ENCODE measurements around the gene GPR160. TPM values are rescaled to one million over a fixed set of nuclear protein-coding genes. Genes with fewer than 3 reads are reported as not detected.
"Not testable (repeated sequence)": the region's sequence is repeated elsewhere in the genome, so short reads cannot be mapped to it uniquely, and the experiment has no call there.

GPR160 gene
- total RNA-seq, 5 donors from 2014 or later (not counting 1 experiment from before 2014, with no cell fraction given) = 4.3 to 8.4 (median 5.9) TPM

GRCh38 chr3:170107941-170108340 lies 70.1 kb downstream of the GPR160 start:
- Mint-ChIP-seq H3K9me3 (no peaks in the 10 kb centered on the region), H3K4me1 (peaks cover 29 to 30% (median 29%) of the 10 kb centered on the region in 3 donors), H3K27me3 (no peaks in the 10 kb centered on the region), H3K4me3 (no peak overlapping the region), H3K36me3 (peaks cover 32% of the 10 kb centered on the region), H3K27ac (peak overlapping the region in 1 of 2 donors; percentile 11)
- no peak for ATAC-seq (replicated peaks in 1 of 4)
- Histone ChIP-seq H3K36me3 (ENCODE audit: control insufficient read depth in 2 of 2, extremely low read depth in 1 of 2, insufficient read depth in 1 of 2, low read length in 1 of 2) (peaks cover 4 to 42% of the 10 kb centered on the region in 2 donors), H3K27ac (ENCODE audit: low read length) (no peak overlapping the region), H3K9me3 (no peaks in the 10 kb centered on the region), H3K4me3 (ENCODE audit: control insufficient read depth in 1 of 2, extremely low read depth in 1 of 2, low read length in 1 of 2) (no peak overlapping the region), H3K4me1 (ENCODE audit: control insufficient read depth in 1 of 2, extremely low read depth in 1 of 2, insufficient read depth in 2 of 2, low read length in 2 of 2) (peaks cover 0 to 10% of the 10 kb centered on the region in 2 experiments), H3K27me3 (replicated peaks in 1 of 2; ENCODE audit: control insufficient read depth in 2 of 2, extremely low read depth in 1 of 2, insufficient read depth in 2 of 2, low read length in 1 of 2) (no peaks in the 10 kb centered on the region)
- ChIA-PET POLR2A (no interaction called here), CTCF (interaction anchor here in 1 of 2 donors (0.7 kb wide), 1 partner anchor 10 kb away, joined by 4 read pairs; no protein-coding TSS in a partner anchor)
- no peak for DNase-seq
- WGBS (ENCODE audit: insufficient coverage) = no CpG with 5 or more reads among the region's 1 CpG

DNA sequence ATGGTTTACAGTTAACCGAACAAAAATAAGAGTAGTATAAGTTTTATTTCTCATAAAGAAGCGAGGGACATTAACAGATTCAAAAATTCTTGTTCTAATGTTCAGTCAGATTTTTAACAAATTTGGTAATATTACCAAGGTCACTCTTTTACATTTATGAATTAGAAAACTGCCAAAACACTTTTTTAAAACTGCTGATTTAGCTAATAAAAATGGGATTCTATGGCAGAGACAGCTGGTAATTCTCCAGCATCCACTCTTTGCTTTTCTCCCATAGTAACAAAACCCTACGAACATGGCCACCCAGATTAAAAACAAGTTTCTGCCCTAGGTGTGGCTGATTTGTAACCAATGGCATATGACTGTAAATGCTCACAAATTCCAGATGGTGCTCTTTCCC lies 71.2 kb downstream of the GPR160 start:
- WGBS (ENCODE audit: insufficient coverage) = no CpG with 5 or more reads among the region's 3 CpGs
- Mint-ChIP-seq H3K9me3 (no peaks in the 10 kb centered on the region), H3K4me3 (no peak overlapping the region), H3K27ac (peak overlapping the region in 1 of 2 donors; percentile 20), H3K36me3 (peaks cover 36% of the 10 kb centered on the region), H3K27me3 (no peaks in the 10 kb centered on the region), H3K4me1 (peaks cover 29 to 30% (median 29%) of the 10 kb centered on the region in 3 donors)
- DNase-seq (no peak), ATAC-seq (replicated peaks in 1 of 4) (no peak)
- peaks cover 0 to 10% of the 10 kb centered on the region in 2 experiments for H3K4me1 ChIP-seq (ENCODE audit: control insufficient read depth in 1 of 2, extremely low read depth in 1 of 2, insufficient read depth in 2 of 2, low read length in 2 of 2)
- H3K4me3 ChIP-seq (ENCODE audit: control insufficient read depth in 1 of 2, extremely low read depth in 1 of 2, low read length in 1 of 2) = no peak overlapping the region
- H3K27ac ChIP-seq (ENCODE audit: low read length) = no peak overlapping the region
- peaks cover 4 to 46% of the 10 kb centered on the region in 2 donors for H3K36me3 ChIP-seq (ENCODE audit: control insufficient read depth in 2 of 2, extremely low read depth in 1 of 2, insufficient read depth in 1 of 2, low read length in 1 of 2)
- ChIA-PET POLR2A (no interaction called here), CTCF (no interaction called here)
- no peaks in the 10 kb centered on the region for H3K9me3 ChIP-seq
- no peaks in the 10 kb centered on the region for H3K27me3 ChIP-seq (replicated peaks in 1 of 2; ENCODE audit: control insufficient read depth in 2 of 2, extremely low read depth in 1 of 2, insufficient read depth in 2 of 2, low read length in 1 of 2)

- Mint-ChIP-seq H3K4me3 (no peak overlapping the region), H3K9me3 (no peaks in the 10 kb centered on the region), H3K27me3 (no peaks in the 10 kb centered on the region), H3K36me3 (peaks cover 35% of the 10 kb centered on the region), H3K27ac (peak overlapping the region; percentile 71 to 82), H3K4me1 (peaks cover 27 to 30% (median 29%) of the 10 kb centered on the region in 3 donors)
- ATAC-seq (replicated peaks in 1 of 4) (no peak), DNase-seq (no peak)
- ChIA-PET POLR2A (no interaction called here), CTCF (no interaction called here)
- WGBS (ENCODE audit: insufficient coverage) = 72% methylated on average over 2 of the region's 2 CpGs
- no peaks in the 10 kb centered on the region for H3K27me3 ChIP-seq (replicated peaks in 1 of 2; ENCODE audit: control insufficient read depth in 2 of 2, extremely low read depth in 1 of 2, insufficient read depth in 2 of 2, low read length in 1 of 2)
- H3K4me3 ChIP-seq (ENCODE audit: control insufficient read depth in 1 of 2, extremely low read depth in 1 of 2, low read length in 1 of 2) = no peak overlapping the region
- H3K9me3 ChIP-seq = no peaks in the 10 kb centered on the region
- H3K36me3 ChIP-seq (ENCODE audit: control insufficient read depth in 2 of 2, extremely low read depth in 1 of 2, insufficient read depth in 1 of 2, low read length in 1 of 2) = peaks cover 4 to 45% of the 10 kb centered on the region in 2 donors
- no peak overlapping the region for H3K27ac ChIP-seq (ENCODE audit: low read length)
- peaks cover 0 to 10% of the 10 kb centered on the region in 2 experiments for H3K4me1 ChIP-seq (ENCODE audit: control insufficient read depth in 1 of 2, extremely low read depth in 1 of 2, insufficient read depth in 2 of 2, low read length in 2 of 2)
These were observed 71.9 kb downstream of the GPR160 start for GRCh38 chr3:170109579-170110293.

GRCh38 chr3:170111147-170111771 lies 73.5 kb downstream of the GPR160 start:
- no peaks in the 10 kb centered on the region for H3K27me3 ChIP-seq (replicated peaks in 1 of 2; ENCODE audit: control insufficient read depth in 2 of 2, extremely low read depth in 1 of 2, insufficient read depth in 2 of 2, low read length in 1 of 2)
- H3K4me3 ChIP-seq (ENCODE audit: control insufficient read depth in 1 of 2, extremely low read depth in 1 of 2, low read length in 1 of 2) = no peak overlapping the region
- peaks cover 0 to 53% of the 10 kb centered on the region in 2 donors for H3K36me3 ChIP-seq (ENCODE audit: control insufficient read depth in 2 of 2, extremely low read depth in 1 of 2, insufficient read depth in 1 of 2, low read length in 1 of 2)
- H3K27me3 Mint-ChIP-seq = no peaks in the 10 kb centered on the region
- ATAC-seq (replicated peaks in 1 of 4) (no peak), DNase-seq (no peak)
- H3K4me1 Mint-ChIP-seq = peaks cover 27 to 30% (median 29%) of the 10 kb centered on the region in 3 donors
- peaks cover 40% of the 10 kb centered on the region for H3K36me3 Mint-ChIP-seq
- H3K4me3 Mint-ChIP-seq = no peak overlapping the region
- peak overlapping the region in 1 of 2 donors; percentile 62 for H3K27ac Mint-ChIP-seq
- ChIA-PET CTCF (interaction anchor here in 1 of 2 donors (0.6 kb wide), 3 partner anchors 31 to 1141 kb away, joined by 3 read pairs; no protein-coding TSS in a partner anchor), POLR2A (no interaction called here)
- H3K4me1 ChIP-seq (ENCODE audit: control insufficient read depth in 1 of 2, extremely low read depth in 1 of 2, insufficient read depth in 2 of 2, low read length in 2 of 2) = peaks cover 0 to 10% of the 10 kb centered on the region in 2 experiments
- H3K9me3 ChIP-seq = no peaks in the 10 kb centered on the region
- 85% methylated on average over 7 of the region's 9 CpGs for WGBS (ENCODE audit: insufficient coverage)
- H3K27ac ChIP-seq (ENCODE audit: low read length) = no peak overlapping the region
- no peaks in the 10 kb centered on the region for H3K9me3 Mint-ChIP-seq

- Mint-ChIP-seq H3K4me1 (peaks cover 18 to 21% (median 20%) of the 10 kb centered on the region in 3 donors), H3K36me3 (peaks cover 36% of the 10 kb centered on the region)
- ATAC-seq (replicated peaks in 1 of 4); H3K27me3 ChIP-seq (replicated peaks in 1 of 2; ENCODE audit: control insufficient read depth in 2 of 2, extremely low read depth in 1 of 2, insufficient read depth in 2 of 2, low read length in 1 of 2); H3K4me3 Mint-ChIP-seq; H3K4me3 ChIP-seq (ENCODE audit: control insufficient read depth in 1 of 2, extremely low read depth in 1 of 2, low read length in 1 of 2); H3K27ac ChIP-seq (ENCODE audit: low read length); H3K9me3 ChIP-seq; DNase-seq; H3K27ac Mint-ChIP-seq; H3K9me3 Mint-ChIP-seq; CTCF ChIA-PET; H3K27me3 Mint-ChIP-seq; POLR2A ChIA-PET: not testable (repeated sequence)
- Histone ChIP-seq H3K4me1 (ENCODE audit: control insufficient read depth in 1 of 2, extremely low read depth in 1 of 2, insufficient read depth in 2 of 2, low read length in 2 of 2) (peaks cover 0 to 10% of the 10 kb centered on the region in 2 experiments), H3K36me3 (ENCODE audit: control insufficient read depth in 2 of 2, extremely low read depth in 1 of 2, insufficient read depth in 1 of 2, low read length in 1 of 2) (peaks cover 0 to 61% of the 10 kb centered on the region in 2 donors)
- WGBS (ENCODE audit: insufficient coverage) = no CpG with 5 or more reads among the region's 8 CpGs
These were observed 76.4 kb downstream of the GPR160 start for GRCh38 chr3:170114165-170114564.

DNA sequence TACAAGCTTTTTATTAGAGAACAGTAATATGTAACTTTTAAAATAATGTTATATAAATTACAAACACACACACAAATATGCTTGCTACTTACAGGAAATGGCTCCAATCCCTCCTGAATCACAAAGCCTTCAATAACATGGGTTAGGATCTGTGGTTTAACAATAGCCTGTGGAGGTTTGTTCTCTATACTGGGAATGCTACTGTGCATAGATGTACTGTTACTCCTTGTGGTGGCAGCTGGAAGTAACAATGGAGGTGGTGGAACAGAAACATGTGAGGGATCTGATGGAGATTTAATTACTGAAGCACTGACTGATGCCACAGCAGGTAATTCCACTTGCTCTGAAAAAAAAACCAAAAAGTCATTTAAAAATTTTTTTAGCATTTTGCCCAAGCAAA lies 79.3 kb downstream of the GPR160 start:
- H3K27ac ChIP-seq (ENCODE audit: low read length) = no peak overlapping the region
- H3K4me1 ChIP-seq (ENCODE audit: control insufficient read depth in 1 of 2, extremely low read depth in 1 of 2, insufficient read depth in 2 of 2, low read length in 2 of 2) = no peaks in the 10 kb centered on the region
- no peak overlapping the region for H3K27ac Mint-ChIP-seq
- ChIA-PET CTCF (interaction anchor here in 1 of 2 donors (1.4 kb wide), 1 partner anchor 19 kb away, joined by 3 read pairs; no protein-coding TSS in a partner anchor), POLR2A (interaction anchor here in 1 of 2 donors (0.7 kb wide), 1 partner anchor 100 kb away, joined by 6 read pairs; no protein-coding TSS in a partner anchor)
- peaks cover 39% of the 10 kb centered on the region for H3K36me3 Mint-ChIP-seq
- no peaks in the 10 kb centered on the region for H3K27me3 Mint-ChIP-seq
- peaks cover 0 to 75% of the 10 kb centered on the region in 2 donors for H3K36me3 ChIP-seq (ENCODE audit: control insufficient read depth in 2 of 2, extremely low read depth in 1 of 2, insufficient read depth in 1 of 2, low read length in 1 of 2)
- H3K4me3 Mint-ChIP-seq = no peak overlapping the region
- DNase-seq (no peak), ATAC-seq (replicated peaks in 1 of 4) (no peak)
- peaks cover 0 to 7% (median 0%) of the 10 kb centered on the region in 3 donors for H3K4me1 Mint-ChIP-seq
- H3K9me3 Mint-ChIP-seq = no peaks in the 10 kb centered on the region
- H3K4me3 ChIP-seq (ENCODE audit: control insufficient read depth in 1 of 2, extremely low read depth in 1 of 2, low read length in 1 of 2) = no peak overlapping the region
- no peaks in the 10 kb centered on the region for H3K9me3 ChIP-seq
- H3K27me3 ChIP-seq (replicated peaks in 1 of 2; ENCODE audit: control insufficient read depth in 2 of 2, extremely low read depth in 1 of 2, insufficient read depth in 2 of 2, low read length in 1 of 2) = no peaks in the 10 kb centered on the region

All from T-cell (primary cell).